ENCODE data around the gene CSPG5. TPM values are rescaled to one million over a fixed set of nuclear protein-coding genes. Genes with fewer than 3 reads are reported as not detected.

Gene CSPG5
- total RNA-seq, 1 experiment from 2014 or later: 5.7 TPM

DNA sequence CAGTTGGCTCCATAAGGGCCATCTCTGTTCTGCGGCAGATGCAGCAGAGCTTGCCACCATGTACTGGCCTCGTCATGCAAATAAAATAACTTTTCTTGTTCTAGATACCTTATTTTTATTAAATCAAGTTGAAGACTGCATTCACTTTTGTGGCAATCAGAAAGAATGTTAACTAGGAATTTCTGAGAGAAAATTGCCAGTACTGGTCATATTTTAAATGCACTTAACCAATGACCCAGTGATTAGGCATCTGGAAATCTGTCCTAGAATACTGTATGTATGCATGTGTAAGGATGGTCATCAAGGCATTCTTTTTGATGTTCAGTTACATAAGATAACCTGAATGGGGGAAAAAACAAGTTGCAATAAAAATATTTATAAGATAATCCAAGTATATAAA lies 34.2 kb upstream of the CSPG5 start:
- no peak overlapping the region for H4K8ac ChIP-seq (replicated peaks; ENCODE audit: insufficient read length, low read depth, low read length)
- H2BK20ac ChIP-seq (ENCODE audit: low read depth, low read length, poor library complexity, severe bottlenecking): no peak overlapping the region
- Mint-ChIP-seq H3K27ac (no peak overlapping the region), H3K9me3 (no peaks in the 10 kb centered on the region), H3K4me1 (0 out of 4 replicates have a peak, but pooled peaks cover 0 to 3% of the 10 kb centered on the region in 2 experiments), H3K27me3 (ENCODE audit: low read depth) (no peaks in the 10 kb centered on the region), H3K4me3 (no peak overlapping the region), H3K36me3 (ENCODE audit: insufficient read depth in 1 of 3, low read depth in 3 of 3) (peaks cover 44 to 61% (median 56%) of the 10 kb centered on the region in 3 experiments)
- H2AFZ ChIP-seq (ENCODE audit: low read length): no peak overlapping the region
- H2BK12ac ChIP-seq (ENCODE audit: insufficient read length, low read depth, low read length): no peak overlapping the region
- no peaks in the 10 kb centered on the region for H3K27me3 ChIP-seq (ENCODE audit: insufficient read depth, low read length)
- no peak overlapping the region for H3K9ac ChIP-seq (ENCODE audit: extremely low read depth, insufficient read length, low read length)
- H3K79me2 ChIP-seq (ENCODE audit: insufficient read depth, low read length): no peaks in the 10 kb centered on the region
- H4K91ac ChIP-seq (ENCODE audit: insufficient read length, low read depth, low read length): no peak overlapping the region
- H4K20me1 ChIP-seq (ENCODE audit: control insufficient read depth, insufficient read depth, insufficient read length): no peaks in the 10 kb centered on the region
- H2BK5ac ChIP-seq (ENCODE audit: insufficient read length, low read length): no peak overlapping the region
- no peaks in the 10 kb centered on the region for H3K23me2 ChIP-seq (ENCODE audit: insufficient read length, low read depth, low read length, poor library complexity, severe bottlenecking)
- H3K56ac ChIP-seq (ENCODE audit: insufficient read length, low read depth, low read length): no peak overlapping the region
- no peaks in the 10 kb centered on the region for H3K9me3 ChIP-seq (ENCODE audit: control insufficient read depth, low read depth, low read length)
- TF ChIP-seq, protein P1, sequence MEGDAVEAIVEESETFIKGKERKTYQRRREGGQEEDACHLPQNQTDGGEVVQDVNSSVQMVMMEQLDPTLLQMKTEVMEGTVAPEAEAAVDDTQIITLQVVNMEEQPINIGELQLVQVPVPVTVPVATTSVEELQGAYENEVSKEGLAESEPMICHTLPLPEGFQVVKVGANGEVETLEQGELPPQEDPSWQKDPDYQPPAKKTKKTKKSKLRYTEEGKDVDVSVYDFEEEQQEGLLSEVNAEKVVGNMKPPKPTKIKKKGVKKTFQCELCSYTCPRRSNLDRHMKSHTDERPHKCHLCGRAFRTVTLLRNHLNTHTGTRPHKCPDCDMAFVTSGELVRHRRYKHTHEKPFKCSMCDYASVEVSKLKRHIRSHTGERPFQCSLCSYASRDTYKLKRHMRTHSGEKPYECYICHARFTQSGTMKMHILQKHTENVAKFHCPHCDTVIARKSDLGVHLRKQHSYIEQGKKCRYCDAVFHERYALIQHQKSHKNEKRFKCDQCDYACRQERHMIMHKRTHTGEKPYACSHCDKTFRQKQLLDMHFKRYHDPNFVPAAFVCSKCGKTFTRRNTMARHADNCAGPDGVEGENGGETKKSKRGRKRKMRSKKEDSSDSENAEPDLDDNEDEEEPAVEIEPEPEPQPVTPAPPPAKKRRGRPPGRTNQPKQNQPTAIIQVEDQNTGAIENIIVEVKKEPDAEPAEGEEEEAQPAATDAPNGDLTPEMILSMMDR (conservative IDR thresholded peaks at IDR 0.05): no peak
- H3K18ac ChIP-seq (ENCODE audit: insufficient read length, low read depth, low read length): no peak overlapping the region
- no peak for DNase-seq
- H3K14ac ChIP-seq (ENCODE audit: insufficient read depth, low read length): no peak overlapping the region
- no peak overlapping the region for H2BK15ac ChIP-seq (ENCODE audit: low read depth, low read length)
- H4K5ac ChIP-seq (ENCODE audit: insufficient read length, low read depth, low read length): no peak overlapping the region
- H3K79me1 ChIP-seq (ENCODE audit: insufficient read depth, low read depth, low read length, poor library complexity, severe bottlenecking): peaks cover 3% of the 10 kb centered on the region
- no peaks in the 10 kb centered on the region for H3K4me1 ChIP-seq (ENCODE audit: insufficient read depth, low read length)
- H3K23ac ChIP-seq (ENCODE audit: insufficient read length, low read depth, low read length): no peak overlapping the region
- no peak overlapping the region for H3K4me2 ChIP-seq (ENCODE audit: insufficient read depth, insufficient read length, low read length)
- H2BK120ac ChIP-seq (ENCODE audit: low read depth, low read length, poor library complexity, severe bottlenecking): no peak overlapping the region
- H3T11ph ChIP-seq (ENCODE audit: low read length): no peak overlapping the region
- no CpG with 5 or more reads among the region's 2 CpGs for WGBS (ENCODE audit: extremely low coverage, insufficient read length, low lambda C conversion rate)
- no peak overlapping the region for H2AK5ac ChIP-seq (ENCODE audit: insufficient read length, low read length)
- H3K4ac ChIP-seq (ENCODE audit: low read depth, low read length): no peak overlapping the region
- H3K27ac ChIP-seq (ENCODE audit: insufficient read length, low read depth, low read length): no peak overlapping the region
